Activated CD4-positive, alpha-beta T cell treated with anti-CD3 and anti-CD28 coated beads for 24 hours (primary cell): ENCODE data around the gene TSPAN15.

ENCODE experiments used
- DNase-seq, 2 donors: peaks; one replicate each; pipeline ENCODE4 v3.0.0-alpha.2; 2020; ENCODE audit warnings: low read depth in 2 of 2

The TSPAN15 gene

GRCh38 chr10:69466158-69466490, 14.9 kb downstream of the TSPAN15 start:
- no peak for DNase-seq

GRCh38 chr10:69466689-69467088, 15.4 kb downstream of the TSPAN15 start:
- no peak for DNase-seq

GRCh38 chr10:69467928-69468750, 16.9 kb downstream of the TSPAN15 start:
- no peak for DNase-seq

GRCh38 chr10:69468751-69469089, 17.5 kb downstream of the TSPAN15 start:
- no peak for DNase-seq

- DNase-seq = no peak
These were observed 18.7 kb downstream of the TSPAN15 start for GRCh38 chr10:69469976-69470375.

GRCh38 chr10:69470463-69471384, 19.5 kb downstream of the TSPAN15 start:
- no peak for DNase-seq

GRCh38 chr10:69472142-69472541, 20.9 kb downstream of the TSPAN15 start:
- no peak for DNase-seq

GRCh38 chr10:69472544-69472943, 21.3 kb downstream of the TSPAN15 start:
- no peak for DNase-seq

- no peak for DNase-seq
These were observed 22.2 kb downstream of the TSPAN15 start for GRCh38 chr10:69473304-69473990.

- no peak for DNase-seq
These were observed 23.6 kb downstream of the TSPAN15 start for GRCh38 chr10:69474742-69475432.

GRCh38 chr10:69475433-69475830, 24.2 kb downstream of the TSPAN15 start:
- no peak for DNase-seq

GRCh38 chr10:69477968-69478597, 26.8 kb downstream of the TSPAN15 start:
- no peak for DNase-seq

GRCh38 chr10:69479240-69480067, 28.2 kb downstream of the TSPAN15 start:
- DNase-seq = no peak

GRCh38 chr10:69480068-69480412, 28.8 kb downstream of the TSPAN15 start:
- DNase-seq = no peak

- no peak for DNase-seq
These were observed 30.0 kb downstream of the TSPAN15 start for GRCh38 chr10:69481305-69481704.

GRCh38 chr10:69481811-69482524, 30.7 kb downstream of the TSPAN15 start:
- DNase-seq = no peak

- no peak for DNase-seq
These were observed 32.7 kb downstream of the TSPAN15 start for GRCh38 chr10:69483963-69484362.

- DNase-seq = no peak
These were observed 33.5 kb downstream of the TSPAN15 start for GRCh38 chr10:69484736-69485135.

GRCh38 chr10:69486922-69487730, 35.9 kb downstream of the TSPAN15 start:
- DNase-seq = no peak
